H1 (cell line): Measurements from ENCODE around the gene STEAP4.

Experiments
- BACH1 ChIP-seq: IDR thresholded peaks from 2 replicates; pipeline ENCODE4 v1.6.1; 2012; ENCODE audit warnings: low read length, improper control_type of control experiment
- EP300 ChIP-seq, 2 experiments: IDR thresholded peaks; 1 replicate in 1 of 2; 2 replicates in 1 of 2; pipeline ENCODE4 v1.6.1; 2011 to 2012; ENCODE audit warnings: low read depth in 2 of 2, low read length in 2 of 2, mild to moderate bottlenecking in 2 of 2, borderline replicate concordance in 1 of 2, inconsistent platforms in 1 of 2, moderate library complexity in 1 of 2
- TF ChIP-seq, protein P1 (sequence below), 3 experiments: IDR thresholded peaks; 1 replicate in 2 of 3; 2 replicates in 1 of 3; pipeline versions ENCODE4 v1.5.1 to v1.6.1; 2011; ENCODE audit warnings: low read length in 3 of 3, mild to moderate bottlenecking in 3 of 3, inconsistent platforms in 2 of 3, low read depth in 1 of 3, moderate library complexity in 1 of 3; ENCODE audit not compliant: insufficient read depth in 1 of 3; ENCODE audit errors: control extremely low read depth in 1 of 3

DNA sequence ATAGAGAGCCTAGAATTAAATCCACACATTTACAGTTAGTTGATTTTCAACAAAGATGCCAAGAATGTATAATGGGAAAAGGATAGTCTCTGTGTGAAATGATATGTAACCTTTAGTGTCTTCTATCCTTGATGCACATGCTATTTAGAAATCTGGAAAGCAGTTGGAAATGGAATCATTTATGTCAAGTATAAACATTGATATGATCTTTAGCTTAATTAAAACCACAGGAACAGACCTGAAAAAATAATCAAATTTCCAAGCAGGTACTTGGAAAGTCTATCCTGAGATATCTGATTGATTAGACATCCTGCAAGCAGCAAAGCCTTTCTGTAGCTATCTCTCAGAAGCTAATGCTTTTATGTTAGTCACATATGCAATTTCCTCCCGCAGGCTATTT is 62.4 kb downstream of the STEAP4 start:
- TF ChIP-seq BACH1: no peak
- no peak for TF ChIP-seq EP300 (IDR thresholded peaks at IDR 0.05; ENCODE audit: borderline replicate concordance in 1 of 2, low read depth in 2 of 2, low read length in 2 of 2)
- TF ChIP-seq, protein P1, sequence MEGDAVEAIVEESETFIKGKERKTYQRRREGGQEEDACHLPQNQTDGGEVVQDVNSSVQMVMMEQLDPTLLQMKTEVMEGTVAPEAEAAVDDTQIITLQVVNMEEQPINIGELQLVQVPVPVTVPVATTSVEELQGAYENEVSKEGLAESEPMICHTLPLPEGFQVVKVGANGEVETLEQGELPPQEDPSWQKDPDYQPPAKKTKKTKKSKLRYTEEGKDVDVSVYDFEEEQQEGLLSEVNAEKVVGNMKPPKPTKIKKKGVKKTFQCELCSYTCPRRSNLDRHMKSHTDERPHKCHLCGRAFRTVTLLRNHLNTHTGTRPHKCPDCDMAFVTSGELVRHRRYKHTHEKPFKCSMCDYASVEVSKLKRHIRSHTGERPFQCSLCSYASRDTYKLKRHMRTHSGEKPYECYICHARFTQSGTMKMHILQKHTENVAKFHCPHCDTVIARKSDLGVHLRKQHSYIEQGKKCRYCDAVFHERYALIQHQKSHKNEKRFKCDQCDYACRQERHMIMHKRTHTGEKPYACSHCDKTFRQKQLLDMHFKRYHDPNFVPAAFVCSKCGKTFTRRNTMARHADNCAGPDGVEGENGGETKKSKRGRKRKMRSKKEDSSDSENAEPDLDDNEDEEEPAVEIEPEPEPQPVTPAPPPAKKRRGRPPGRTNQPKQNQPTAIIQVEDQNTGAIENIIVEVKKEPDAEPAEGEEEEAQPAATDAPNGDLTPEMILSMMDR (IDR thresholded peaks at IDR 0.05; ENCODE audit: control extremely low read depth in 1 of 3, insufficient read depth in 1 of 3, low read depth in 1 of 3, low read length in 3 of 3): no peak
